AG09319 (cell line): ENCODE data around the gene RRAD.
A peak's percentile ranks its signal among the peaks of the same experiment; 100 is the strongest.

Experiments used
- DNase-seq: peaks from one replicate; pipeline ENCODE4 v3.0.0-alpha.2; 2010; ENCODE audit warnings: low read depth; ENCODE audit errors: extremely low read depth
- CTCF ChIP-seq: IDR thresholded peaks from 2 replicates; pipeline ENCODE4 v1.5.1; 2011; ENCODE audit warnings: low read depth, mild to moderate bottlenecking, inconsistent platforms, low read length, moderate library complexity

The RRAD gene

GRCh38 chr16:66886914-66887313 lies 38.4 kb downstream of the RRAD start:
- no peak for TF ChIP-seq CTCF

GRCh38 chr16:66886321-66886720 lies 39.0 kb downstream of the RRAD start:
- peak; percentile 24 for DNase-seq
- TF ChIP-seq CTCF: no peak

More at GRCh38 chr16:66886914-66887313, 38.4 kb downstream of the RRAD start:
- no peak for DNase-seq

GRCh38 chr16:66885491-66885890 lies 39.8 kb downstream of the RRAD start:
- TF ChIP-seq CTCF: no peak

GRCh38 chr16:66882702-66883101 lies 42.6 kb downstream of the RRAD start:
- no peak for TF ChIP-seq CTCF
- no peak for DNase-seq

More at GRCh38 chr16:66885491-66885890, 39.8 kb downstream of the RRAD start:
- DNase-seq: no peak

GRCh38 chr16:66881964-66882508 lies 43.3 kb downstream of the RRAD start:
- DNase-seq: no peak
- TF ChIP-seq CTCF: no peak

GRCh38 chr16:66881560-66881959 lies 43.8 kb downstream of the RRAD start:
- no peak for DNase-seq
- no peak for TF ChIP-seq CTCF

GRCh38 chr16:66881014-66881417 lies 44.3 kb downstream of the RRAD start:
- no peak for DNase-seq
- TF ChIP-seq CTCF: no peak
